WERI-Rb-1 (cell line): Measurements from ENCODE around the gene CSN2.

Experiments used
- DNase-seq: peaks from one replicate; pipeline ENCODE4 v3.0.0-alpha.2; 2020
- H3K27ac ChIP-seq: fragments of 250-450 bp; sonication (Bioruptor Pico); 2 replicates; pipeline ENCODE4 v1.5.1; 2020; ENCODE audit warnings: mild to moderate bottlenecking, moderate library complexity
- H3K27me3 ChIP-seq: fragments of 250-450 bp; sonication (Bioruptor Pico); 2 replicates; pipeline ENCODE4 v1.5.1; 2021; ENCODE audit warnings: mild to moderate bottlenecking, low read depth, moderate library complexity; ENCODE audit not compliant: insufficient read depth, severe bottlenecking
- H3K36me3 ChIP-seq: fragments of 250-450 bp; sonication (Bioruptor Pico); 2 replicates; pipeline ENCODE4 v1.5.1; 2020; ENCODE audit warnings: mild to moderate bottlenecking, moderate library complexity
- H3K4me3 ChIP-seq: 2 replicates; pipeline ENCODE4 v1.5.1; 2011; ENCODE audit warnings: low read depth, mild to moderate bottlenecking, control low read depth, low read length
- H3K9me3 ChIP-seq: fragments of 250-450 bp; sonication (Bioruptor Pico); 2 replicates; pipeline ENCODE4 v1.5.1; 2021; ENCODE audit warnings: mild to moderate bottlenecking, moderate library complexity; ENCODE audit not compliant: severe bottlenecking
- TF ChIP-seq, protein P1 (sequence below): IDR thresholded peaks from 2 replicates; pipeline ENCODE4 v1.5.1; 2011; ENCODE audit warnings: low read depth, mild to moderate bottlenecking, control low read depth, inconsistent platforms, low read length

CSN2 gene

GRCh38 chr4:69965628-69966027 lies at the start of gene CSN2:
CSN2 (minus strand) TSS chr4:69965728; CDS start chr4:69960995, 4,733 bp downstream.
- Histone ChIP-seq H3K36me3 (no peaks in the 10 kb centered on the region), H3K27ac (no peak within 1 kb of the TSS), H3K4me3 (no peak within 1 kb of the TSS), H3K27me3 (no peaks in the 10 kb centered on the region), H3K9me3 (no peaks in the 10 kb centered on the region)
- no peak for DNase-seq
- TF ChIP-seq, protein P1, sequence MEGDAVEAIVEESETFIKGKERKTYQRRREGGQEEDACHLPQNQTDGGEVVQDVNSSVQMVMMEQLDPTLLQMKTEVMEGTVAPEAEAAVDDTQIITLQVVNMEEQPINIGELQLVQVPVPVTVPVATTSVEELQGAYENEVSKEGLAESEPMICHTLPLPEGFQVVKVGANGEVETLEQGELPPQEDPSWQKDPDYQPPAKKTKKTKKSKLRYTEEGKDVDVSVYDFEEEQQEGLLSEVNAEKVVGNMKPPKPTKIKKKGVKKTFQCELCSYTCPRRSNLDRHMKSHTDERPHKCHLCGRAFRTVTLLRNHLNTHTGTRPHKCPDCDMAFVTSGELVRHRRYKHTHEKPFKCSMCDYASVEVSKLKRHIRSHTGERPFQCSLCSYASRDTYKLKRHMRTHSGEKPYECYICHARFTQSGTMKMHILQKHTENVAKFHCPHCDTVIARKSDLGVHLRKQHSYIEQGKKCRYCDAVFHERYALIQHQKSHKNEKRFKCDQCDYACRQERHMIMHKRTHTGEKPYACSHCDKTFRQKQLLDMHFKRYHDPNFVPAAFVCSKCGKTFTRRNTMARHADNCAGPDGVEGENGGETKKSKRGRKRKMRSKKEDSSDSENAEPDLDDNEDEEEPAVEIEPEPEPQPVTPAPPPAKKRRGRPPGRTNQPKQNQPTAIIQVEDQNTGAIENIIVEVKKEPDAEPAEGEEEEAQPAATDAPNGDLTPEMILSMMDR, result no peak

- Histone ChIP-seq H3K27ac (no peak overlapping the region), H3K36me3 (no peaks in the 10 kb centered on the region), H3K4me3 (no peak overlapping the region), H3K9me3 (no peaks in the 10 kb centered on the region), H3K27me3 (no peaks in the 10 kb centered on the region)
- no peak for DNase-seq
- TF ChIP-seq, protein P1, result no peak
These were observed 43.2 kb upstream of the CSN2 start for GRCh38 chr4:70008771-70009170.

DNA sequence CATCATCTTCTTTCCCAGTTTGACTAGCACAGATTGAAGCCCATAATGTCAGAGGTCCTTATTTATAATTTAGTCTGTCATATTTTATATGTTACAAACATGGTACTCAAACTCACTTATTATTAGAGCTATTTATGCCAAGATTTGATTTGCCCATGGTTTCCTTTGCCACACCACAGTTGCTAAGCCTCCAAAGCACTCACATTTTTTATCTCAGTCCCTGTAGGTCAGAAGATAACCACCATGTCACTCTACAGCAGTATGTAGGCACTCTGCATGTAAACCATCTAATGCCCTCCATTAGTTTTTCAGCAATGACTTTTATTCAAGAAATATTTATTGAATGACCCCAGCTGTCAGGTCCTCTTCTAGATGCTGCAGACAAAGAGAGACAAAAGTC lies 37.0 kb upstream of the CSN2 start:
- TF ChIP-seq, protein P1, result no peak
- Histone ChIP-seq H3K36me3 (no peaks in the 10 kb centered on the region), H3K4me3 (no peak overlapping the region), H3K27ac (no peak overlapping the region), H3K27me3 (no peaks in the 10 kb centered on the region), H3K9me3 (no peaks in the 10 kb centered on the region)
- DNase-seq, result no peak

GRCh38 chr4:70000711-70001110 lies 35.2 kb upstream of the CSN2 start:
- H3K36me3 ChIP-seq, result no peaks in the 10 kb centered on the region
- H3K4me3 ChIP-seq, result no peak overlapping the region
- DNase-seq, result no peak
- no peak overlapping the region for H3K27ac ChIP-seq
- no peaks in the 10 kb centered on the region for H3K27me3 ChIP-seq
- no peaks in the 10 kb centered on the region for H3K9me3 ChIP-seq
- TF ChIP-seq, protein P1, result no peak

DNA sequence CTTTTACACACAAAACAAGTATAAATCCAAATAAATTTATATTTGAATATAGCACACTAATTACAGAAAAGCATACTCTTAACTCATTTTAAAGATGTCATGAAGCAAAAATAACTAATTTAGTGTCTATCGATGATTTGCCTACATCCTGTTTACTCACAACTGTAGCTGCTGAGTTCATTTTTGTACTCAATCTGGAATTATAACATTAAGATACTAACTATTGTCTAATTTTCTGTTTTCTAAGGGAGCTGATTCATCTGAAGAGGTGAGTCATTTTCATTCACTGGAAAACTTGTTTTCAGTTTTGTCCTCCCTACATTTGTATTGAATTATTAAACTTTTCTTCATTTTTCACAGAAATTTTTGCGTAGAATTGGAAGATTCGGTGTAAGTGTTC lies 33.9 kb upstream of the CSN2 start:
- Histone ChIP-seq H3K27ac (no peak overlapping the region), H3K4me3 (no peak overlapping the region), H3K36me3 (no peaks in the 10 kb centered on the region), H3K27me3 (no peaks in the 10 kb centered on the region), H3K9me3 (no peaks in the 10 kb centered on the region)
- TF ChIP-seq, protein P1, result no peak
- no peak for DNase-seq

DNA sequence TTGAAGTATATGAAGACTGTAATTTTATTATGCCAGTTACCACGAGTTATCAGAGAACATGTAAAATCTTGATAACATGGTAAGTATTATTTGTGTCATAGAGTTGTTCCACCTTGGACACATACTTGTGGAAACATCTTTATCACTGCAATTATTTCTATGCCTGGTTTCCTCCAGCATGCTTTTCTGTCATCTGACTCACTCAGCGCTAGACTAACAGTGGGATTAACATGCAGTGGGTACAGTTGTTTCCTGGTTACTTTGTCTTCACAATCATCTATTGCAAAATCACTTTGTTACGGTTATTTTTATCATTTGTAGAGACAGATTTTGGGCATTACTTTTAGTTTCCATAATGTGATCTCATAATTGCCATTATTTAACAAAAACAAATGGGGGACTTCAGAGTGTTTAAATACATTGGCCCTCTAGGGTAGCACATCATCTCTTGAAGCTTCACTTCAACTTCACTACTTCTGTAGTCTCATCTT lies 30.0 kb upstream of the CSN2 start, which contains the start of gene STATH:
TSS of gene STATH (plus strand) at position 441 of the 491 bp plus-strand sequence. CDS start 2,472 bp downstream, outside the sequence.
- Histone ChIP-seq H3K27me3 (no peaks in the 10 kb centered on the region), H3K4me3 (no peak within 1 kb of the TSS), H3K36me3 (no peaks in the 10 kb centered on the region), H3K9me3 (no peaks in the 10 kb centered on the region), H3K27ac (no peak within 1 kb of the TSS)
- no peak for DNase-seq
- TF ChIP-seq, protein P1, result no peak
